Keratinocyte (primary cell): ENCODE data around the gene RRP12.

Experiments
- CTCF ChIP-seq, 3 experiments: IDR thresholded peaks in 1 of 3; conservative IDR thresholded peaks in 1 of 3; optimal IDR thresholded peaks in 1 of 3; 2 replicates in 2 of 3; 3 replicates in 1 of 3; pipeline versions ENCODE3 to v1.5.1; 2011; ENCODE audit warnings: low read length in 3 of 3, mild to moderate bottlenecking in 3 of 3, moderate library complexity in 2 of 3, control low read depth in 1 of 3, inconsistent platforms in 1 of 3; ENCODE audit not compliant: insufficient read depth in 2 of 3; ENCODE audit errors: extremely low read depth in 1 of 3
- EZH2 ChIP-seq: IDR thresholded peaks from one replicate; pipeline ENCODE4 v1.6.1; 2012; ENCODE audit warnings: inconsistent platforms, mild to moderate bottlenecking, low read length, moderate library complexity

- peak in 1 of 3 experiments; percentile 31 for TF ChIP-seq CTCF (optimal IDR thresholded peaks at IDR 0.05 in 1 of 3, IDR thresholded peaks at IDR 0.05 in 1 of 3, conservative IDR thresholded peaks at IDR 0.05 in 1 of 3; ENCODE audit: extremely low read depth in 1 of 3, insufficient read depth in 2 of 3, low read length in 3 of 3)
- no peak for TF ChIP-seq EZH2
Measured at GRCh38 chr10:97355571-97355975, 45.6 kb downstream of the RRP12 start.
